HUES6 (cell line): ENCODE measurements around the gene CPA5.

Experiments used
- H3K27ac ChIP-seq: 2 replicates; pipeline ENCODE4 v1.7.0; 2013; ENCODE audit warnings: low read depth, mild to moderate bottlenecking, low read length, inconsistent platforms
- H3K27me3 ChIP-seq: 2 replicates; pipeline ENCODE4 v1.6.1; 2013; ENCODE audit warnings: low read length; ENCODE audit not compliant: control insufficient read depth, insufficient read depth
- H3K36me3 ChIP-seq: 2 replicates; pipeline ENCODE4 v1.6.1; 2013; ENCODE audit warnings: low read length; ENCODE audit not compliant: control insufficient read depth, insufficient read depth
- H3K4me1 ChIP-seq: 2 replicates; pipeline ENCODE4 v1.6.1; 2013; ENCODE audit warnings: low read length; ENCODE audit not compliant: control insufficient read depth, insufficient read depth
- H3K4me3 ChIP-seq: 2 replicates; pipeline ENCODE4 v1.5.1; 2013; ENCODE audit warnings: low read depth, low read length
- H3K9ac ChIP-seq: one replicate; pipeline ENCODE4 v1.6.1; 2013; ENCODE audit warnings: mild to moderate bottlenecking, low read length
- H3K9me3 ChIP-seq: 2 replicates; pipeline ENCODE4 v1.6.1; 2013; ENCODE audit warnings: low read depth, low read length; ENCODE audit not compliant: control insufficient read depth, insufficient read depth

The CPA5 gene

DNA sequence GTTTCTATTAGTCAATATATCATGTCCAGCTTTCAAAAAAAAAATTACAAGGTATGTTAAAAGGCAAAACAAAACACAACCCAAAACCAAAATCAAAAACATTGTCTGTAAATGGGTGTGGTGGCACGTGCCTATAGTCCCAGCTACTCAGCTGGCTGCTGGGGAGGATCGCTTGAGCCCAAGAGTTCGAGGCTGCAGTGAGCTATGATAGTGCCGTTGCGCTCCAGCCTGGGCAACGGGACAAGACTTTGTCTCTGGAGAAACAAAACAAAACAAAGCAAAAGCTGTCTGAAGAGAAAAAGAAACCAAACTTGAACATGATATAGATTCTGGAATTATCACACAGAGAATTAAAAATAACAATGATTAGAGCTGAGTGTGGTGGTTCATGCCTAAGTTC lies 10.3 kb upstream of the CPA5 start:
- Histone ChIP-seq H3K9me3 (no peaks in the 10 kb centered on the region), H3K4me3 (no peak overlapping the region), H3K27me3 (no peaks in the 10 kb centered on the region), H3K4me1 (peaks cover 19% of the 10 kb centered on the region), H3K27ac (no peak overlapping the region), H3K36me3 (no peaks in the 10 kb centered on the region), H3K9ac (no peak overlapping the region)

DNA sequence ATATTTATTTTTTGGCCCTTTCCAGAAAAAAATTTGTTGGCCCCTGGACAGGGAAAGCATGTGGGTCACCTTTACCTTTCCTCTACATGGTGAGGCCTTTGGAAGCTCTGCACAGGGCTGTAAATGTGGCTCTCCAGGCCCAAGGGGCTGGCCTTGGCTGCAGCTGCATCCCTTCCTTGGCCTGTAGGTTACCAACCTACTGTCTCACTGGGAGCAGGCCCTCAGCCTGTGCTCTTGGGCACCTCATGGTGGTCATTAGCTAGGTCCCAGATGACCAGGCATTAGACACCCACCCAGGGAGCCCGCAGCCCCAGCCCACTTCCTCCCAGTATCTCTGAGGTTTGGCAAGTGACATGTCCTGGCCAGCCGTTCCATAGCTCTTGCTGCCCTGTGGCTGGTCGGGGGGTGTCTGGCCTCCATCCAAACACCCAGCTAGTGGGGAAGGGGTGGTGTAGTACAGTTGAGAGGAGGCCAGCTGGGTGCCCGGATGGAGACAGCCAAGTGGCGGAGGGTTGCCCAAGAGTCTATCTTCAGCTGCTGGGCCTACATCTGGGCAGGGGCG lies 7.1 kb upstream of the CPA5 start:
- peaks cover 14% of the 10 kb centered on the region for H3K4me1 ChIP-seq
- H3K9ac ChIP-seq: no peak overlapping the region
- H3K27me3 ChIP-seq: no peaks in the 10 kb centered on the region
- no peaks in the 10 kb centered on the region for H3K9me3 ChIP-seq
- H3K27ac ChIP-seq: no peak overlapping the region
- H3K36me3 ChIP-seq: no peaks in the 10 kb centered on the region
- no peak overlapping the region for H3K4me3 ChIP-seq

DNA sequence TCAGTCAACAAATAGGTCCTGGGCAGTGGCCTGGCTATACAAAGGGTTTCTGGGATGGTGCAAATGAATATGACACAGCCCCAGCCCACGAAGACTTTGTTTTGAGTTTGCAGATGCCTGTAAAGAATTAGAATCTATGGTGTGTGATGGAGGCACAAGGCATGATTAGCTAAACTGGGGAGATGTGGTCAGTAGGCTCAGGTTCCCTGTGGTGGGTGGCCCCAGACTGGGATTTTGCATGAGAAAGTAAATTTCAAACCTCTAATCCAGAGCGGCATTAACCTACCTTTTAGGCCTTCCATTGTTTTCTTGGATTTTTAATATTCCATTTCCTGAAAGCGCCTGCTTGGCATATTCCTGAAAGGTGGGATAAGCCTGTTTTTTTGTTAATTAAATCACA lies 6.4 kb upstream of the CPA5 start:
- Histone ChIP-seq H3K27ac (no peak overlapping the region), H3K4me3 (no peak overlapping the region), H3K36me3 (no peaks in the 10 kb centered on the region), H3K9me3 (no peaks in the 10 kb centered on the region), H3K4me1 (peaks cover 14% of the 10 kb centered on the region), H3K9ac (no peak overlapping the region), H3K27me3 (no peaks in the 10 kb centered on the region)

DNA sequence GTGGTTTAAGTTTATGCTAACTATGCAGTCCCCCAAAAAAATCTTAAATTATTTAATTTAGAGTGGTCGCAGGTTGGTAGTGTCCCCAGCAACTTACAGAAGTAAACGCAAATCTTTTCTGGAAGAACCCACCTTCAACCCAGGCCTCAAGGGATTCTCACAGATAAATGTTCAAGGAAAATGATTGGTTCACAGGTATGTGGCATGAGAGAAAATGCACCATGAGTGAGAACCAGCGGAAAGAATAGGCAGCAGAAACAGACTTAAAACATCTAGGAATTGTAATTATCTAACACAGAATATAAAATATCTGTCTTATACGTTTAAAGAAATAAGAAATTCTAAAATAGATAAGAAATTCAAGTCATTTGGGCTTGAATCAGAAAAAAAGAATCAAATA lies 2.7 kb upstream of the CPA5 start:
- Histone ChIP-seq H3K27me3 (no peaks in the 10 kb centered on the region), H3K9me3 (no peaks in the 10 kb centered on the region), H3K27ac (no peak overlapping the region), H3K9ac (no peak overlapping the region), H3K36me3 (no peaks in the 10 kb centered on the region), H3K4me3 (no peak overlapping the region), H3K4me1 (peaks cover 34% of the 10 kb centered on the region)

DNA sequence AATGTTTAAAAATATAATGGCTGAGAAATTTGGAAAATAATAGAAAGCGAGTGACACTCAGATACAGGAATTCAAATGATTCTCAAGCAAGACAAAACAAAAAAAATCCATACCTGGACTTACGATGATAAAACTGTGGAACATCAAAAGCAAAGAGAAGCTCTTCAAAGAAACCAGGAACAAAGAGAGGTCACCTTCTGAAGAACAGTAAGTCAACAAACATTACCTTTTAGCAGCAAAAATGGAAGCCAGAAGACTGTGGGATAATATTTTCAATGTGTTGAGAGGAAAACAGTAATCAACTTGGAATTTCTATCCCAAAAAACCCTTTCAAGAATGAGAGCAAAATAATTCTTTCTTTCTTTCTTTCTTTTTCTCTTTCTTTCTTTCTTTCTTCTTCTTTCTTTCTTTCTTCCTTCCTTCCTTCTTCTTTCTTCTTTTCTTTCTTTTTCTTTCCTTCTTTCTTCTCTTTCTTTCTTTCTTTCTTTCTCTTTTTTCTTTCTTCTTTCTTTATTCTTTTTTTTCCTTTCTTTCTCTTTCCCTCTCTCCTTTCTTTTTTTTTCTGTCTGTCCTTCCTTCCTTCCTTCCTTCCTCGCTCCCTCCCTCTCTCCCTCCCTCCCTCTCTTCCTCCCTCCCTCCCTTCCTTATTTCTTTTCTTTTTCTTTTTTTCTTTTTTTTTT lies 1.8 kb upstream of the CPA5 start:
- H3K27me3 ChIP-seq: no peaks in the 10 kb centered on the region
- no peak overlapping the region for H3K4me3 ChIP-seq
- H3K27ac ChIP-seq: no peak overlapping the region
- H3K4me1 ChIP-seq: peaks cover 28% of the 10 kb centered on the region
- H3K9me3 ChIP-seq: no peaks in the 10 kb centered on the region
- no peaks in the 10 kb centered on the region for H3K36me3 ChIP-seq
- no peak overlapping the region for H3K9ac ChIP-seq

DNA sequence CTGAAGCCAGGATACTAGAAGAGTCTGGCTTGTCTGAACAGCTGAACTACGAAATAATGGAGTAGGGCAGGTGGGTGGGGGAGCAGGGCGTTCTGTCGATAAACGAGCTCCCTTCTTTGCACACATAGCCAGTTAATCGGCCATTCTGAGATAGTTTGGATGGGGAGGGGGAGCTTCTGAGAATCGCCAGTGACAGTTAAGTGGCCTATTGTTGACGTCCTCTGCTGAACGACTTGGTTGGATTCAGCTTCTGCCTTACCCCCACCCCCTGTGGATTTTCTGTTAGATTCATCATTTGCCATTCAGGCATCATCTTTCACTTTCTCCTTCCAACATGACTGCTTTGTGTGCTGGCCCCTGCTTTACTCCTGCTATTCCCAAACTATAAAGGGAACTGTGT lies 520 bp downstream of the CPA5 start:
- H3K27me3 ChIP-seq: no peaks in the 10 kb centered on the region
- no peaks in the 10 kb centered on the region for H3K9me3 ChIP-seq
- no peak overlapping the region for H3K9ac ChIP-seq
- peaks cover 24% of the 10 kb centered on the region for H3K4me1 ChIP-seq
- H3K27ac ChIP-seq: no peak overlapping the region
- H3K4me3 ChIP-seq: no peak overlapping the region
- H3K36me3 ChIP-seq: no peaks in the 10 kb centered on the region

DNA sequence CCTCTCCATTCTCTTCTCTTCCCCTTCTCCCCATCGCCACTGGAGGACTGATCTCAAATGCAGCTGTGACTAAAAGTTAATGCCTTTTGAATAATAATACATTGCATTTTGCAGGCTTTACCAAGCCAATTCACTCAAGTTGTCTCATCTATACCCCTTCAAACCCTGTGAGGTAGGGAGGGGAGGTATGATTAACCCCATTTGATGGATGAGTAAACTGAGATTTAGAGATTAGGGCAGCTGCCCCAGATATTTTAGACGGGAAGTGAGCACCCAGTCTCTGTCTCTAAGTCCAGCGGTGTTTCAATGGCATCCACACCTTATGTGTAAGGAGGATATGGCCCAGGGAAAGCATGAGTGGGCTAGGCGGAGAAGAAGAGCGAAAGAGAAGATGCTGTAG lies 1.1 kb downstream of the CPA5 start:
- Histone ChIP-seq H3K4me1 (peaks cover 30% of the 10 kb centered on the region), H3K4me3 (no peak overlapping the region), H3K9me3 (no peaks in the 10 kb centered on the region), H3K9ac (no peak overlapping the region), H3K36me3 (no peaks in the 10 kb centered on the region), H3K27me3 (peaks cover 3% of the 10 kb centered on the region; the same call in 1 of the 2 replicates), H3K27ac (no peak overlapping the region)

DNA sequence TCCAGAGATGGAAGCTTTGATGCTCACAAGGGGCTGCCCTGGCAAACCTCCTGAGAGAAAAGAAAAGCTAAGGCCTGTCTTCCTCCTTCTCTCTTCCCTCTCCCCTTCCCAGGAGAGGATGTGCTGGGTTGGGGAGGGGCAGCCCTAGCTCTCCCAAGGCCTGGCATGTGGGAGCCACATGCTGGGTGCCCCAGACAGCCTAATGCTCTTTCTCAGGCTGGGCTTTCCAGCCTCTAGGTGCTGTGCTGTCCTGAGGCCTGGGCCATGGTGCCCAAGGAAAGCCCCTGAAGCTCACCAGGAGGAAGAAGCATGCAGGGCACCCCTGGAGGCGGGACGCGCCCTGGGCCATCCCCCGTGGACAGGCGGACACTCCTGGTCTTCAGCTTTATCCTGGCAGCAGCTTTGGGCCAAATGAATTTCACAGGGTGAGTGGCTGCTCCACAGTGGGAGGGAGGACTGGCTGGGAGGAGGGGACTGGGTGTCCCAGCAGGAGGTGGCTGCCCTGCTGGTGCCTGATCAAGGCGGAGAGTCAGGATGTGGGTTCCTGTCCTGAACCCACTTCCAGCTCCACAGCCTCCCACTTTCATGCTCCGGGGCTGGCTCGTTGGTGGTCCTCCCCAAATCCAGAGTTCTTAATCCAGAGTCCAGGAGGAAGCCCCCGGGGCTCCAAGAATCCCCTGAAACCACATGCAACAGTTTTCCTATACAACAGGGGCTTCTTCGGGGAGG lies 1.7 kb downstream of the CPA5 start:
- H3K9ac ChIP-seq: no peak overlapping the region
- no peak overlapping the region for H3K27ac ChIP-seq

DNA sequence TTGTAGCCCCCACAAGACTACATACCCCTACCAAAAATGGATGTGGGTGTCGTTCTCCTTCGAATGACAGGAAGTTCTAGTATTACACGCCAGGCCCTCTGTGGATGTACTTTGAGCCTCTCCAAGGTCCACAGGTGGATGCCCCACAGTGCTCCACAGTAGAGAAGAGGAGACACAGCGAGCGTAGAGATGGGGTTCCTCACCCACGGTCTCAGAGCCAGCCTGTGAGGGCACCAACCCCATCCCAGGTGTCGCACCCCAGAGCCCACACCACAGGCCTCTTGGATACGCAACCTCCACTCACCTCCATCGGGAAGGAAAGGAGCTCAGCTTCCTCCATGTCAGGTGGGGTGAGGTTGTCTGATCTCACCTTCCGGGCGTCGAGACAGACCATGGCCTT lies 2.3 kb downstream of the CPA5 start:
- H3K4me3 ChIP-seq: no peak overlapping the region
- H3K9ac ChIP-seq: no peak overlapping the region
- no peak overlapping the region for H3K27ac ChIP-seq
- H3K9me3 ChIP-seq: no peaks in the 10 kb centered on the region
- H3K36me3 ChIP-seq: no peaks in the 10 kb centered on the region
- peaks cover 42% of the 10 kb centered on the region for H3K4me1 ChIP-seq
- peaks cover 7% of the 10 kb centered on the region; the same call in 1 of the 2 replicates for H3K27me3 ChIP-seq

More for the DNA sequence above, 1.7 kb downstream of the CPA5 start:
- Histone ChIP-seq H3K36me3 (no peaks in the 10 kb centered on the region), H3K27me3 (peaks cover 5% of the 10 kb centered on the region; the same call in 1 of the 2 replicates), H3K4me3 (no peak overlapping the region), H3K4me1 (peaks cover 36% of the 10 kb centered on the region), H3K9me3 (no peaks in the 10 kb centered on the region)

DNA sequence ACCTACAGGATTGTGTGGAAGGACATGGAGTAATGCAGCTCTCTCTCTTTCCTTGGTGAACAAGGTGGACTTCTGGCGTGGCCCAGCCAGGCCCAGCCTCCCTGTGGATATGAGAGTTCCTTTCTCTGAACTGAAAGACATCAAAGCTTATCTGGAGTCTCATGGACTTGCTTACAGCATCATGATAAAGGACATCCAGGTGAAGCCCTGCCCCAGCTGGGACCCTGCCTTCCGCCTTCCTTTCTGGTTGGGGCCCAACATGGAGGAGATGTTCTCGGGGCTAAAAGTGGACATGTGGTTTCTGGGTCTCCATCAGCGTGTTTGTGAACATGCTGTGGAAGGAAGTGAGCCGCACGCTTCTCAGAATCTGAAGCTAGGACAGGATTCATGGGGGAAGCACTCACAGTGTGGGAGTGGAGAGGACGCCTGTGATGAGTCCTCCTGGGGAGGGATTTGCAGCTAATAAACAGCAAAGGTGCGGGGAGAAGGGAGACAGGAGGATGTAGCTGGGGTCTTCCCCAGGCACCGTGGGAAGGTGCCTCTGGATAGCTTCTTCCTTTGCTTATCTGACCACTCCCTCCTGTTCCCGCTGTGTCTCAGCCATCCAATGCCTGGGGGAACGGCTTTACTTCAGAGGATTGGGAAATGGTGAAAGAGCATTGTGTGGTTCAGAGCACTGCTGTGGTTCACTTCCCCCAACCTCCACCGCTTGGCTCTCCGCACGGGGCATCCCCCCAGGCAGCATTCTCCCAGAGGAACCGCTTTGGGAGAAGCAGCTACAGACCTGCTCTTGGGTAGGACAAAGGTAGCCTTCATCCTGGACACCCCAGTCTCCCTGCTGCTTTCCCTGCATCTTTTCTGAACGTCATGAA lies 5.5 kb downstream of the CPA5 start:
- Histone ChIP-seq H3K9me3 (no peaks in the 10 kb centered on the region), H3K4me3 (no peak overlapping the region; the same call in 1 of the 2 replicates), H3K9ac (peak overlapping the region; percentile 56), H3K36me3 (no peaks in the 10 kb centered on the region), H3K27me3 (peaks cover 7% of the 10 kb centered on the region; the same call in 1 of the 2 replicates), H3K27ac (no peak overlapping the region), H3K4me1 (peaks cover 48% of the 10 kb centered on the region)
